VCaP (cell line): ENCODE measurements around the gene FSTL5.

Source experiments
- H3K27ac ChIP-seq: fragments of 450-650 bp; 2 replicates; pipeline ENCODE4 v1.5.1; 2017
- TF ChIP-seq, protein P1 (sequence below): fragments of 450-650 bp; conservative IDR thresholded peaks from 2 replicates; pipeline ENCODE4 v1.5.1; 2017; ENCODE audit warnings: mild to moderate bottlenecking, moderate library complexity

Gene FSTL5

DNA sequence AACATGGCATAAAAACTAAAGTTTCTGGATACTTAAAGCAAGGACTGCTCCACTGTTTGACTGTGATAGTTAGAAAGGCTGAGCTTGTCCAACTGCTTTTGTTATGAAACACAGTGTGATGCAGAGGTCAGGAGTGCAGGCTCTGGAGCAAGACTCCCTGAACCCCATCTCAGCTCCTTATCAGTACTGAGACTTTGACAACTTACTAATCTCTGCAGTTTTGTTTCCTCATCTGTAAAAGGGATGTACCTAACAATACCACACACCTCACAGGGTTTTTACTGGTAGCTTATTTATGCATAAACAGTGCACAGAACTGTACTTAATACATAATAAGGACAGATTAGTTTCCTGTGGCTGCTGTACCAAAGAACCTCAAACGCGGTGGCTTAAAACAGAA, 804.3 kb downstream of the FSTL5 start:
- no peak overlapping the region for H3K27ac ChIP-seq
- TF ChIP-seq, protein P1, sequence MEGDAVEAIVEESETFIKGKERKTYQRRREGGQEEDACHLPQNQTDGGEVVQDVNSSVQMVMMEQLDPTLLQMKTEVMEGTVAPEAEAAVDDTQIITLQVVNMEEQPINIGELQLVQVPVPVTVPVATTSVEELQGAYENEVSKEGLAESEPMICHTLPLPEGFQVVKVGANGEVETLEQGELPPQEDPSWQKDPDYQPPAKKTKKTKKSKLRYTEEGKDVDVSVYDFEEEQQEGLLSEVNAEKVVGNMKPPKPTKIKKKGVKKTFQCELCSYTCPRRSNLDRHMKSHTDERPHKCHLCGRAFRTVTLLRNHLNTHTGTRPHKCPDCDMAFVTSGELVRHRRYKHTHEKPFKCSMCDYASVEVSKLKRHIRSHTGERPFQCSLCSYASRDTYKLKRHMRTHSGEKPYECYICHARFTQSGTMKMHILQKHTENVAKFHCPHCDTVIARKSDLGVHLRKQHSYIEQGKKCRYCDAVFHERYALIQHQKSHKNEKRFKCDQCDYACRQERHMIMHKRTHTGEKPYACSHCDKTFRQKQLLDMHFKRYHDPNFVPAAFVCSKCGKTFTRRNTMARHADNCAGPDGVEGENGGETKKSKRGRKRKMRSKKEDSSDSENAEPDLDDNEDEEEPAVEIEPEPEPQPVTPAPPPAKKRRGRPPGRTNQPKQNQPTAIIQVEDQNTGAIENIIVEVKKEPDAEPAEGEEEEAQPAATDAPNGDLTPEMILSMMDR = no peak

DNA sequence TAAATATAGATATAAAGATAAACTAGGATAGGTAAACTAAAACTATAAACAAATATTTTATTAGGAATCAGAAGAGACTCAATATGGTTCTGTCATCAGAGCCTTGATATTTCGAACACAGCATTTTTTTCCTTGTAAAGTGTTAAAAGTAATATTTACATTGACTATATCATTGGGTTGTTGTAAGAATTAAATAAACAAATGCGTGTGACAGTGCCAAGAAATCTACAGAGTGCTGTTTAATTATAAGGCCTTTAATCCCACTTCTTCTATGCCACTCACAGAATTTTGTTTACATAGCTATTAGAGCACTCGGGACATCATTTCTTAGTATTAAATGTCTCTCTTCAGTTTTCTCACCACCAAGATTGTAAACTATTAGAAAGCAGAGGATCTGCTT, 807.4 kb downstream of the FSTL5 start:
- TF ChIP-seq, protein P1 = no peak

DNA sequence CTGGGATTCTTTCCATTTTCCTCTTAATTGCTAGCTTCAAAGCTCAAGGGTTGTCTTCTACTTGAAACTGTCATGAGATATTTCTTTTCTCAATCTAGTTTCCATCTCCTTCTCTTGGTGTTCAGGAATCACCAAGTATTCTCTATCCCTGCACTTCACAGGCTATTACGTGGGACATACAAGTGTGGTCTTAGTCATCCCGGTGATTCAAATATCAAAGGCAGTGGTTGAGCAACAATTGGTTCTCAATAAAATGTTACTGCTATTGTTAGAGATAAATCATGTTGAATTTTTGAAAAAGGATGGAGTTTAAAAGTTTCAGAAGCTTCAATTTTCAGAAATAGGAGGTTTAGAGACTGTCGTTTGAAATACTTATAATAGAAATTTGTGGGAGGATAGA, 812.9 kb downstream of the FSTL5 start:
- no peak overlapping the region for H3K27ac ChIP-seq
- TF ChIP-seq, protein P1 = no peak

More for the DNA sequence above, 807.4 kb downstream of the FSTL5 start:
- no peak overlapping the region for H3K27ac ChIP-seq

DNA sequence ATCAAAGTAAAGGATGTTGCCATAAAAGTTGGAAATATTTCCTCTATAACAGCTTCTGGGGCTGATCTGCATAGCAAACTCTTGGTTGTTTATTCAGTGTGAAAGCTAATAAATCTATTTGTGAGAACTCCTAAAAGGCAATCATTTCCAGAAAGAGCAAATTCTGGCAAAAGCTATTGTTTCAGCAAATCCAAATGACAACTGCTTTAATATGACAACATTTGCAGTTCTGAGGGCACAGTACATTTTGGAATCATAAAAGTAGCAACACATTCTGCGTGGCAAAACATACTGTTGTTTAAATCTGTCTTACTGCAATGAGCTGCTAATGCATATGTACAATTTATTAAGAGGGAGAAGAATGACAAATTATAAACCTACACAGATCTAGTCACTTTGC, 818.1 kb downstream of the FSTL5 start:
- TF ChIP-seq, protein P1 = no peak
- no peak overlapping the region for H3K27ac ChIP-seq

DNA sequence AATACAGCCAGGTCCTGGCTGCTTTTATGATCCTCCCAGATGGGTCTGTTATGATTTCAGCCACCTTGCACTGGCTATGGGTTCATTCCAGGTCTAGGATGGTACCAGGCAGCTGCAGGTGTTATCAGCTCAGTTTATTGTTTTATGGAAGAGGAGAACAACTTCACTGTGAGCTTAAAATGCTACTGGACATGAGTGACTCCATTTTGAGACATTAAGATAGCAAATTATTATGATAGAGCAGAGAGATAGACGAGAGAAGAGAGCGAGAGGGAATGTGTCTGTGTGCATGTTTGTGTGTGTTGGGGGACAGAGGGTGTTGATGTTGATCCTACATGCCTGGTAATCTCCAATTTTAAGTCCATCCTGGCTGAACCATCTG, 820.2 kb downstream of the FSTL5 start:
- no peak overlapping the region for H3K27ac ChIP-seq
- TF ChIP-seq, protein P1 = no peak

DNA sequence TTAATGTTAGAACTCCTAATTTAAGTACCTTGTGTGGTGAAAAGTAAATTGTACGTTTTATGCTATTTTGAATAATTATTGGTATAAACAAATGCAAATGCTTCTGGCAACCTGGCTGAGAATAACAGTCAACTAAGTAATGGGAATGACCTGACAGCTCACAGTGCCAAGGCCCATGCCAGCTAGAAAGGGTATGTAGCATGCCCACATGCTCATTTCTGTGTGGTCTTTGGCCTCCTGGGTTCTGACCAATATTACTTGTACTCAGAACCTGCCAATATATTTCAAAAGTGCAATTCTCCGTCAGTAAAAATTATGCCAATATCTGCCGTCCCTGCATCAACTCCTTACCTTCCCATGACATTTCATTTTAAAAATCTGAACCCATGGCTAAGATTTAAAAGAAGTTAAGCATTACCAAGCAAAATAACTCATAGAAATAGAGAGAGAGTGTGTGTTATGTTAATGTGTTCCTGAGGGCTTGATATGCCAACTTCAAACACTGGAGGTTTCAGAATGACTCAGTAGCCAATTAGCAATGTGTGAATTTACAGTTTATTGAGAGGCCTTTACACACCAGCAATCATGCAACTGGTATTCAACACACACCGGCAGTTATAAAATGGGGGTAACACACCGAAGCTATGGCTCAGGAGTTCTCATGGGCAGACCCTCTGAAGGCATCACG, 820.8 kb downstream of the FSTL5 start:
- TF ChIP-seq, protein P1 = no peak
- H3K27ac ChIP-seq = no peak overlapping the region

DNA sequence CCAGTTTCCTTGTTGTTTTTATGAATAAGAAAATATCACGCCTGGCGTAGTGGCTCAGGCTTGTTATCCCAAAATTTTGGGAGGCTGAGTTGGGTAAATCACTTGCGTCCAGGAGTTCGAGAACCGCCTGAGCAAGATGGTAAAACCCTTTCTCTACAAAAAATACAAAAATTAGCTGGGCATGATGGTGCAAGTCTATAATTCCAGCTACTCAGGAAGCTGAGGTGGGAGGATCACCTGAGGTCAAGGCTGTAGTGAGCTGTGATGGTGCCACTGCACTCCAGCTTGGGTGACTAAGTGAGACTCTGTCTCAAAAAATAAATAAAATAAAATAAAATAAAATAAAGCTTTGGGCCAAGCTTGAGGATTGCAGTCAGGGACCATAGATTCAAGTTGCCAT, 827.2 kb downstream of the FSTL5 start:
- TF ChIP-seq, protein P1 = no peak
- H3K27ac ChIP-seq = no peak overlapping the region
